NOMO-1 (cell line): ENCODE data around the gene TMEM100.
"Not testable (repeated sequence)": the region's sequence is repeated elsewhere in the genome, so short reads cannot be mapped to it uniquely, and the experiment has no call there.

Experiments used
- DNase-seq, 2 experiments: peaks; one replicate each; lab custom pipeline; 2025; ENCODE audit not compliant: unreplicated experiment in 2 of 2; lab: John Stamatoyannopoulos, UW

Gene TMEM100

GRCh38 chr17:55690105-55690508 is 32.6 kb downstream of the TMEM100 start:
- DNase-seq = peak; percentile 38 to 84

GRCh38 chr17:55689672-55690071 is 33.0 kb downstream of the TMEM100 start:
- no peak for DNase-seq

- no peak for DNase-seq
These were observed 34.6 kb downstream of the TMEM100 start for GRCh38 chr17:55688057-55688456.

GRCh38 chr17:55687037-55687436 is 35.6 kb downstream of the TMEM100 start:
- DNase-seq = no peak

- DNase-seq = no peak
These were observed 38.9 kb downstream of the TMEM100 start for GRCh38 chr17:55683550-55684315.

GRCh38 chr17:55681342-55681700 is 41.3 kb downstream of the TMEM100 start:
- no peak for DNase-seq

GRCh38 chr17:55680686-55681341 is 41.9 kb downstream of the TMEM100 start:
- no peak for DNase-seq

GRCh38 chr17:55677446-55677845 is 45.2 kb downstream of the TMEM100 start:
- no peak for DNase-seq

- DNase-seq = no peak
These were observed 46.4 kb downstream of the TMEM100 start for GRCh38 chr17:55676274-55676673.

- DNase-seq = peak; percentile 39 to 64
These were observed 48.7 kb downstream of the TMEM100 start for GRCh38 chr17:55673743-55674506.

GRCh38 chr17:55672585-55673501 is 49.8 kb downstream of the TMEM100 start:
- DNase-seq = peak; percentile 50 to 79

GRCh38 chr17:55672010-55672409 is 50.7 kb downstream of the TMEM100 start:
- not testable (repeated sequence) for DNase-seq
